Glutamatergic neuron (in vitro differentiated cells): ENCODE data around the gene CREB3L4. TPM values are rescaled to one million over a fixed set of nuclear protein-coding genes. Genes with fewer than 3 reads are reported as not detected.

Experiments
- DNase-seq: peaks from one replicate; pipeline ENCODE4 v3.0.0; 2022
- H3K27ac Mint-ChIP-seq: one replicate; pipeline ENCODE4 v1.8.0; 2020; ENCODE audit warnings: mild to moderate bottlenecking, mixed read lengths, inconsistent platforms; ENCODE audit not compliant: unreplicated experiment
- H3K27me3 Mint-ChIP-seq: one replicate; pipeline ENCODE4 v1.8.0; 2020; ENCODE audit warnings: mild to moderate bottlenecking, moderate library complexity, mixed read lengths, inconsistent platforms; ENCODE audit not compliant: unreplicated experiment
- H3K36me3 Mint-ChIP-seq: one replicate; pipeline ENCODE4 v1.8.0; 2020; ENCODE audit warnings: mild to moderate bottlenecking, mixed read lengths, inconsistent platforms; ENCODE audit not compliant: unreplicated experiment
- H3K4me1 Mint-ChIP-seq: one replicate; pipeline ENCODE4 v1.8.0; 2020; ENCODE audit warnings: mild to moderate bottlenecking, low read depth, mixed read lengths, inconsistent platforms; ENCODE audit not compliant: unreplicated experiment
- H3K4me3 Mint-ChIP-seq: one replicate; pipeline ENCODE4 v1.8.0; 2020; ENCODE audit warnings: mild to moderate bottlenecking, mixed read lengths, inconsistent platforms; ENCODE audit not compliant: unreplicated experiment
- H3K9me3 Mint-ChIP-seq: one replicate; pipeline ENCODE4 v1.8.0; 2020; ENCODE audit warnings: mild to moderate bottlenecking, moderate library complexity, mixed read lengths, inconsistent platforms; ENCODE audit not compliant: unreplicated experiment
- total RNA-seq: library from RNA; stranded (reverse); fragmentation: NEBNext Ultra II Directional; extraction: Animal tissue kit (Norgen Biotek cat#: 25700); gene quantifications from one replicate; pipeline ENCODE4 v1.2.1, GENCODE V29; 2021; ENCODE audit not compliant: unreplicated experiment
- TF ChIP-seq, protein P1 (sequence below): fragments of 200-600 bp; sonication (generic); IDR thresholded peaks from one replicate; pipeline ENCODE4 v1.5.0; 2021; ENCODE audit not compliant: partially characterized antibody, unreplicated experiment

CREB3L4 gene
- total RNA-seq, 1 donor from 2014 or later = 14.3 TPM

DNA sequence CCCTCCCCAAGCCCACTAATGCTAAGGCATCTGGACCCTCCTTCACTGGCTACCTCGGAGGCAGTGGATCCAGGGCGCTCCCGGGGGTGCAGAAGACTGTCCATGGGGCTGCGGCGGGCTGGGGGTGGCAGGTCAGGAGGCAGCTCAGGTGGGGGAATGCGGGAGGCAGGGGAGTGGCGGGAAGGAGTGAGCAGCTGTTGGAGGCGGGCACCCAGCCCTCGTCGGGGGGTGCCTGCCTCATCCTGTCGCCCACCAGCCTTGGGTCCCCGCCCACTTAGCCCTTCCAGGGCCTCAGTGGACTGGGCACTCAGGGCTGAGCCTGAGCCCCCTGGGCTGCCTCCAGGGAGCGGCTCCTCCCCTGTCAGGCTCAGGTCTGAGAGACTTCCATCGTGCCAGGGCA lies 34.3 kb upstream of the CREB3L4 start:
- peaks cover 5% of the 10 kb centered on the region for H3K27me3 Mint-ChIP-seq
- TF ChIP-seq, protein P1, sequence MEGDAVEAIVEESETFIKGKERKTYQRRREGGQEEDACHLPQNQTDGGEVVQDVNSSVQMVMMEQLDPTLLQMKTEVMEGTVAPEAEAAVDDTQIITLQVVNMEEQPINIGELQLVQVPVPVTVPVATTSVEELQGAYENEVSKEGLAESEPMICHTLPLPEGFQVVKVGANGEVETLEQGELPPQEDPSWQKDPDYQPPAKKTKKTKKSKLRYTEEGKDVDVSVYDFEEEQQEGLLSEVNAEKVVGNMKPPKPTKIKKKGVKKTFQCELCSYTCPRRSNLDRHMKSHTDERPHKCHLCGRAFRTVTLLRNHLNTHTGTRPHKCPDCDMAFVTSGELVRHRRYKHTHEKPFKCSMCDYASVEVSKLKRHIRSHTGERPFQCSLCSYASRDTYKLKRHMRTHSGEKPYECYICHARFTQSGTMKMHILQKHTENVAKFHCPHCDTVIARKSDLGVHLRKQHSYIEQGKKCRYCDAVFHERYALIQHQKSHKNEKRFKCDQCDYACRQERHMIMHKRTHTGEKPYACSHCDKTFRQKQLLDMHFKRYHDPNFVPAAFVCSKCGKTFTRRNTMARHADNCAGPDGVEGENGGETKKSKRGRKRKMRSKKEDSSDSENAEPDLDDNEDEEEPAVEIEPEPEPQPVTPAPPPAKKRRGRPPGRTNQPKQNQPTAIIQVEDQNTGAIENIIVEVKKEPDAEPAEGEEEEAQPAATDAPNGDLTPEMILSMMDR = no peak
- no peaks in the 10 kb centered on the region for H3K36me3 Mint-ChIP-seq
- H3K4me1 Mint-ChIP-seq = peaks cover 3% of the 10 kb centered on the region
- H3K27ac Mint-ChIP-seq = no peak overlapping the region
- H3K9me3 Mint-ChIP-seq = peaks cover 4% of the 10 kb centered on the region
- DNase-seq = no peak
- no peak overlapping the region for H3K4me3 Mint-ChIP-seq

DNA sequence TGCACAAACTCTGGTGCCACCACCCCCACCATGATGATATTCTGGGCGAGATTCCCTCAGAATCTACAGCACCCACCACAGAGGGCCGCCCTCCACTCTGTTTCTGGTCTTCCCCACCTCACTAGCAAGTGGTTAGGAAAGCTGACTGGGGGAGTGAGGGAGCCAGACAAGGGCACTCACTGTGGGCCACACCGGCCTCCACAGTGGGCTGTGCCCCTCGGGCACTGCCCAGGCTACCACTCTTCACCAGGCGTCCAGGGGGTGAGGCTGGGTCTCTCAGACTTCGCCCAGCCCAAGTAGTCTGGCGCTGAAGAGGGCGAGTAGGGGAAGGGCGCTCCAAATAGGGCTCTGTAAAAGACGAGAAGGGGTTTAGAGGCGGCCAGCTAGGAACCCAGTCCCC lies 33.7 kb upstream of the CREB3L4 start:
- Mint-ChIP-seq H3K4me1 (no peaks in the 10 kb centered on the region), H3K36me3 (no peaks in the 10 kb centered on the region), H3K4me3 (no peak overlapping the region), H3K27ac (no peak overlapping the region), H3K9me3 (peaks cover 4% of the 10 kb centered on the region), H3K27me3 (peaks cover 5% of the 10 kb centered on the region)
- TF ChIP-seq, protein P1 = no peak
- no peak for DNase-seq

GRCh38 chr1:153934746-153935145 lies 33.0 kb upstream of the CREB3L4 start:
- Mint-ChIP-seq H3K4me3 (no peak overlapping the region), H3K4me1 (no peaks in the 10 kb centered on the region), H3K9me3 (peaks cover 2% of the 10 kb centered on the region), H3K27me3 (peaks cover 5% of the 10 kb centered on the region), H3K27ac (no peak overlapping the region), H3K36me3 (no peaks in the 10 kb centered on the region)
- DNase-seq = no peak
- TF ChIP-seq, protein P1 = no peak

DNA sequence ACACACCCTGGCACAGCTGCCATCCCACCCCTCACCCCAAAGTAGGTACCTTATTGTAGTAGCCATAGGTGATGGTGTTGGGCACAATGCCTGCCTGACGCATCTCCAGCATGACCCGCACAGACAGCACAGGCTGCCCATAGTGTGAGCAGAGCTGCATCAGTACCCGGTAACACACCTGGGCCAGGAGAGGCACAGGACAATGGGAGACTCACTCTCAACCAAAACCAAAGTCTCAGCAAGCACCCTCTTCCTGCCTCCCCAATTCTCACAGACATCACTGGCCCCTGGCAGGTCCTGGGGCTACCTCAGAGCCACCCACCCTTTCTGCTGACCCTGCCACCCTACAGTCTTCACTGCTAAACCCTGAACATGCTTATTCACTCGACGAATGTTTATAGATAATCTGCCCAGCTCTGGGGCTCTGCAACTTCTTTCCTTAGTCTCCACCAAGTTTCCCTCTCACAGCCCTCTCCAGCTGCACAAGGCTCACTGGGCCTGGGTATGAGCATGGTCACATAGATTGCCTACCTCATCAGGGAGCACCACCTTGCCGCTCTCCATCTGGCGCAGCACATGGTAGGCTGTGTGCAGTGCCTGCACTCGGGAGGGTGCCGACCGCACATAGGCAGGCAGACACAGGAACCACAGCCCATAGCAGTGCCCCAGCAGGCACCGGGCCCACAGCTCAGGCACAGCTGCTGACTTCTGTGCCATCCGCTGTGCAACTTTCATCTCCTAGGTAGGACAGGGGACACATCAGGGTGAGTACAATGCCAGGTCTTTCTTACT lies 31.5 kb upstream of the CREB3L4 start:
- H3K4me1 Mint-ChIP-seq = no peaks in the 10 kb centered on the region
- H3K36me3 Mint-ChIP-seq = no peaks in the 10 kb centered on the region
- H3K4me3 Mint-ChIP-seq = no peak overlapping the region
- H3K27ac Mint-ChIP-seq = no peak overlapping the region
- H3K27me3 Mint-ChIP-seq = peaks cover 10% of the 10 kb centered on the region
- H3K9me3 Mint-ChIP-seq = peaks cover 2% of the 10 kb centered on the region
- TF ChIP-seq, protein P1 = no peak
- DNase-seq = no peak

DNA sequence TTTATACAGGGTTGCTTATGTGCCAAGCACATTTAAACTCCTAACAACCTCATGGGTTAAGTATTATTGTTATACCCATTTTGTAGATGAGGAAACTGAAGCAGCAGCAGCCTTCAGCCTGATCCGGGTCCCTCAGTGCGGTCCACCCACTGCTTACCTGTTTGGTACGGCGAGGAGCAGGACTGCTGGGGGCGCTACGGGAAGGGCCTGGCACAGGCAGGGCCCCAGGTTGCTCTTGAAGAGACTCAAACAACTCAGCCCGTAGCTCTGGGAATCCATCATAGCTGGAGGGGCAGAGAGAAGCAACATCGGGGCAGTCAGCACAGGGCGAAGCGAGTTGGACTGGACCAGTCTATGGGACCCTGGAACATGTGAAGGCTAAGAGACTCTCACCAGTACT lies 30.4 kb upstream of the CREB3L4 start:
- TF ChIP-seq, protein P1 = no peak
- Mint-ChIP-seq H3K36me3 (no peaks in the 10 kb centered on the region), H3K4me3 (no peak overlapping the region), H3K4me1 (no peaks in the 10 kb centered on the region), H3K9me3 (peaks cover 2% of the 10 kb centered on the region), H3K27me3 (peaks cover 10% of the 10 kb centered on the region), H3K27ac (no peak overlapping the region)
- no peak for DNase-seq
